GM19468 (cell line): ENCODE measurements around the gene TMEM132E.

Source experiments
- ATAC-seq: cut with Tn5 transposase; IDR thresholded peaks from one replicate; pipeline ENCODE4 v1.9.1; 2021; ENCODE audit warnings: mild to moderate bottlenecking, moderate library complexity, moderate number of reproducible peaks; ENCODE audit not compliant: unreplicated experiment; ENCODE audit errors: extremely low read depth

Gene TMEM132E

DNA sequence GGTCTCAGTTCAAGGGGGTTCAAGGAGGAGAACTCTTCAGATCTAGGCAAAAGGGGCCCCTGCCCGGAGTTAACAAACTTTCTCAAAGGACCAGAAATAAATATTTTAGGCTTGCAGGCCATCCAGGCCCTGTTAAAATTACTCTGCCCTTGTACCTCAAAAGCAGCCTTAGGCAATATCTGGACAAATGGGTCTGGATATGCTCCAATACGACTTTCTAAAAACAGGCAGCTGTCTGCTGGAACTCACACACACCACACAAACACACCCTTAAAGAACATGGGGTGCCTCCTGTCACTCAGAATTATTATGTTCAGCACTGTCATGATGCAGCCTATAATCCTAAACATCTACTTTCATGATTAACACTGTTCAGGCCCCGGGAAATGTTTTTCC, 75.5 kb downstream of the TMEM132E start:
- no peak for ATAC-seq

DNA sequence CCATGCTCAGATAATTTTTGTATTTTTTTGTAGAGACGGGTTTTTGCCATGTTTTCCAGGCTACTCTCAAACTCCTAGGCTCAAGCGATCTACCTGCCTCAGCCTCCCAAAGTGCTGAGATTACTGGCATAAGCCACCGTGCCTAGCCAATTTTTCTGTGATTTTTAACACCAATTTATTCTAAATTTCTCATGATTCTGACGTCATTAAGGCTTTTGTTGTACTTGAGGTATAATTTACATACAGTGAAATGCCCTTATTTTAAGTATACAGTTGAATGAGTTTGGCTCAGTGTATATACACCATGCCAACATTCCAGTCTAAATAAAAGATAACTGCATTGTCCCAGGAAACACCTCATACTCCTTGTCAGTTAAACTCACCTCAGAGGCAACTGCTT, 77.4 kb downstream of the TMEM132E start:
- ATAC-seq, result no peak

DNA sequence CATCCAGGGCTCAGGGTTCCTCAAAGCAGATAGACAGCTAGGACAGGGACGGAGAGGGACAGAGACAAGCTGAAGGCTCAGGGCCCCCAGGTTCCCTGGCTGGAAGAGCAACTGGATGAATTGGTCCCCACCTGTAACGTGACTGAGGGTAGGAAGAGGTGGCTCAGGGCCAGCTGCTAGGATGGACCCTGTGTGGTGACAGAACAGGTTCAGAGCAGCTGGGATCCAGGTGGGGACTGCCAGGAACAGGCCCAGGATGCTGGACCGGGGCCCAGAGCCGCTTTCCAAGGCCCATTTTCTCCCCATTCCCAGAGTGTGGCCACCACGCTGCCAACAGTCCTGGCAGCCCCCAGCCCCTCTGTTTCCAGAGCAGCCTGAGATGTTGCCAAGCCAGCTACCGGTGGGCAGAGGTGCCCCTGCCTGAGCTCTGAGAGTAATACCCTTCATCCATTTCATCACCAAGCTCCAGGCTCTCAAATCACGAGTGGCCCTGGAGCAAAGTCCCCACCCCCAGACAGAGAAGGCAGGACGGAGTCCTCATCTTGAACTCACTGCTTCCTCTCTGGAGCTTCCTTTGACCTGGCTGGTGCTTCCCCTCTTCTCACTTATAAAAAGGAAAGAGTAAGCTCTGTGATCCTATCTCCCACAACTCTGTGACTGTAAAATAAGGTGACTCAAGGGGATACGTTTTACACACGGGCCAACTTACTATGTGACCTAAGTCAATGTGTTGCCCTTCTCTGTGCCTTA, 79.6 kb downstream of the TMEM132E start:
- no peak for ATAC-seq

DNA sequence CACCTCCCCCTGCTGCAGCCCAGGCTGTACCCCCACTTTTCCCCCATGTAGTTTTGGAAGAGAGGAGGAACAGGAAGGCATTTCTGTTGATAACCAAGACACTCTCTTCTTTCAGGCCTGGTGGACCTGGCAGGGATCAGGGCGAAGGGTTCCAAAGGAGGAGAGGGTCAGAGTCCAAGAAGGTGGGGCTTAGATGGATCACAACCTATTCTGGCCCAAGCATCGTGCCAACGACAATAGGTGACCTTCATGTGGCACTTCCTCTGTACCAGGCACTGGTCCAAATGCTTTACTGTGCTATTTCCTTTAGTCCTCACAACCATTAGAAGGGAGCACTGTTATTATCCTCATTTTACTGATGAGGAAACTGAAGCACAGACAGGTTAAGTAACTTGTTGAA, 84.3 kb downstream of the TMEM132E start:
- no peak for ATAC-seq

DNA sequence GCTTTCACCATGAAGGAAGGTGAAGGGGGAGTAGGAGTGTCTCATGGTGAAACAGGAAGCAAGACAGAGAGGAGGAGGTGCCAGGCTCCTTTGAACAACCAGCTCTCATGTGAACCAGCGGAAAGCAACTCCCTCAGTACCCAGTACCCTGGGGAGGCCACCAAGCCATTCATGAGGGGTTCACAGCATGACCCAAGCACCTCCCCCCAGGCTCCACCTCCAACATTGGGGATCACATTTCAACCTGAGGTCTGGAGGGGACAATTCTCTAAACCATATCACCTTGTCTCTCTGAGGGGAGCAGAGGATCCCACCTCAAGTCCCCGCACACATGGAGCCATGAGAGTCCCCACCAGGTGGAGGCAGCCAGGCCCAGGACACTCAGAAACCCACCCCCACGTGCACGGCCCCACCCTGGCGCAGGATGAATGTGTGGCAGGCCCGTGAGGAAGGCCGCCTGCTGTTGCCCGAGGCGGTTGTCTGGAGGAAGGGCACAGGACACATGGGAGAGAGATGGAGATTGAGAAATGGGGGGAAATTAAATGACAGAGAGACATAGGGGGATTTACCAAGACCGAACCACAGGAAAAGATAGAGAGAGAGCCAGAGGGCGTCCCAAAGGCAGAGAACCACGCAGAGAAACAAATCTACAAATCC, 85.9 kb downstream of the TMEM132E start:
- ATAC-seq, result no peak

DNA sequence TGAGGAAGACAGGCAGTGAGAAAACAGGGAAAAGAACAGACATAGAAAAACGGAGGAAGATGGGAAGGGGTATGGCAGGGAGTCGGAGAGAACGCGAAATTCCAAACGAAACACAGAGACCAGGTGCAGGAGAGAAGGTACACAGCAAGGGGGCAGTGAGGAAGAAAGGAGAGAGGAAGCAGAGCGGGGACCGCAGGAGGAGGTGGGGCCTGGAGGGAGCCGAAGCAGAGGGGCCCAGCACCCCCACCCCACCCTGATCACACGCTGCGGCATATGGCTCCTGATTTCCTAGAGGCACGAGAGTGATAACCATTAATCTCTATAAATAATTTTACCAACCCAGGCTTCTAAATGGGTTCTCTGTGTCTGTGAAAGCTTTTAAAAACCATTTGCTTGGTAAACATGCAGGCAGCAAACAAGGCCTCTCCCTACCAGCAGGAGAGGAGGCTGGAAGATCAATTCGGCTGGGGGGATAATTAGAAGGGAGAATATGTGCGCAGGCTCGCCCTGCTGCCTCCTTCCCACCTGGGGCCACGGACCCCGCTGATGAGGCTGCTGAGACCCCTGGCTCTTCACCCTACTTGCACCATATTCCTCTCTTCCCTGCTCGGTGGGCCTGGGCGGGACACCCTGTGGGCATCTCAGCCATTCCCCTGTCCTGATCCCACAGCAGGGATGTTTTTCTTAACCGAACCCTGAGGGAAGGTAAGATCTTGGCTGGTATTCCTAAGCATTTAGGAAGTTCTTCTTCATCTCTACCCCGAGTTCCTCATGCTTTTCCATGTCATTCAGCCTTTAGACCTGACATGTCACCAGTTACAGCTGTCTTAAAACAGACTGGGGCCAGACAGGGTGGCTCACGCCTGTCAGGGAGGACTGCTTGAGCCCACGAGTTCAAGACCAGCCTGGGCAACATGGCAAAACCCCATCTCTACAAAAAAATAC, 86.7 kb downstream of the TMEM132E start:
- ATAC-seq, result no peak

DNA sequence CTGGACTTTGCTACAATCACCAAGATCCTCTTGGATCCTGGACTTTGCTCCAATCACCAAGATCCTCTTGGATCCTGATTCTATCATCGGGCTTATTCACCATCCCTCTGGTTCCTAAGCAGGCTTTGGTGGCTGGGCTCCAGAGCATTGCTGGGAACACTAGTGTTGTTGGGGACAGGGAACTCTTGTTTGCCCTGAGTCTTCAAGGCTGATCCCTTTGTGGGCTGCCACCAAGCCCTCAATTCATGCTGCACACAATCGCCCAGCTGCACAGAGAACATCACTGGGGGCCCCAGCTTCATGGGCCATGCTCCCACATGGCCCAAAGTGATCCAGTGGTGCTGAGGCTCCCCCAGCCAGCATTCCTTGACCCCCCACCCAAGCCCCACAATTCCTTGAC, 88.3 kb downstream of the TMEM132E start:
- ATAC-seq, result no peak

DNA sequence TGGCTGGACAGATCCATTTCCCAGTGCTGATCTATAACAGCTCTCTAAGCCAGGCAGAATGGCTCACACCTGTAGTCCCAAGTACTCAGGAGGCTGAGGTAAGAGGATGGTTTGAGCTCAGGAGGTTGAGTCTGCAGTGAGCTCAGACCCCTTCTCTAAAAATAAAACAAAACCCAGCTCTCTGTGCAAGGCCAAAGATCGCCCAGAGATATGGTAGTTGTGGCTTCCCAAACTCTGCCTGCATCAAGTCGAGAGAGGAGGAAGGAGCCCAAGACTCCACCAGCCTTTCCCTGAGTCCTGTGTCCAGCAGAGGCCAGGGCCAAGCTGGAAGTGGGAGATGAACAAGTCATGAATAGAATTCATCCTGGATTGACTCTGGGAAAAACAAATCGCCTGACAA, 88.8 kb downstream of the TMEM132E start:
- ATAC-seq, result no peak

DNA sequence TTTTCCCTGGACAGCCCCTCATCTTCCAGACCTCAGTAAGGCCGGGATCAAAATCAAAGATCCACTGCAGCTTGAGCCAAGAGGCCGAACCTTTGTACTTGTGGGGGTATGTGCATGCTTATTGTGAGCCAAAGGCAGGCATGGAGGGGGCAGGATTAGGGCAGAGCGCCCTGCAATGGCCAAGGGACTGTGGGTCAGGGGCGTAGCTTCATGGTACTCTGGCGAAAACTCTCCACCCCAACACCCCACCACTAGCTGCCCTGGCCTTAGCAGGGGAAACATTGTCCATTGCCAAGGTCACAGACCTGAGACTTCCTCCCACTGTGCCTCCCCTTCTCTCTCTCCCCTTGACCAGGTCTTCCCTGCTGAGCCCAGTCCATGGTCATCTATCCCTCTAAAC, 90.1 kb downstream of the TMEM132E start:
- no peak for ATAC-seq

DNA sequence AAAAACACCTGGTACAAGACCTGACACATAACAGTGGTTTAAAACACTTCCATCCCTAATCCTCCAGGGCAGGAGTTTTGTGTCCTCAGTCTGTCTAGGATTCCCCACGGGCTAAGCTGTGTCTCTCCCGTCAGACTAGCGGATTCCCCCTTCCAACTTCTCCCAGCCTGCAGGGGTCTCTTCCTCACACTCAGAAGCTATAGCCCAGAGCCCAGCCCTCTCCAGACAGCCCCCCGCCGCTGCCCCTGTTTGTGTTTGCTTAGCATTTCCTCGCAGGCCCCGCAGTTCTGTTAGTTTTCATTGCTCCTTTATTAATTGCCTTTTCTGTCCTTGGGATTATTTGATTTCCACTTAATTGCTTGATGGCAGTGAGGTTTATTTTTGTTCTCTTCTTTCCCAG, 91.2 kb downstream of the TMEM132E start:
- ATAC-seq, result no peak

DNA sequence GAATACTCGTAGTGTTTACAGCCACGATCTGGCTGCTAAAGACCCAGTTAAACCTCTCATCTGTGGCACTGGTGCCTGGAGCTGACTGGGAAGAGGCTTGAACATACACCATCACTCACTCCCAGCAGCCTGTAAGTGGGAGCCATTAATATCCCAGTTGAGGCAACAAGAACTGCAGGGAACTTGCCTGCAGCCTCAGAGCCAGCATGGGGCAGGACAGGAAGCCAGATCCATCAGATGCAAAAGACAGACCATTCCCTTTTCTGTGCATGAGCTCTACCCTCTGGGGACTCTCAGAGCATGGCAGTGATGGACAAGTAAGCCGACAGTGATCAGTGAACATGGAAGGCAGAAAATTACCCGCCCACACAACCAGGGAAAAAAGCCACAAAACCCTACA, 91.8 kb downstream of the TMEM132E start:
- no peak for ATAC-seq

DNA sequence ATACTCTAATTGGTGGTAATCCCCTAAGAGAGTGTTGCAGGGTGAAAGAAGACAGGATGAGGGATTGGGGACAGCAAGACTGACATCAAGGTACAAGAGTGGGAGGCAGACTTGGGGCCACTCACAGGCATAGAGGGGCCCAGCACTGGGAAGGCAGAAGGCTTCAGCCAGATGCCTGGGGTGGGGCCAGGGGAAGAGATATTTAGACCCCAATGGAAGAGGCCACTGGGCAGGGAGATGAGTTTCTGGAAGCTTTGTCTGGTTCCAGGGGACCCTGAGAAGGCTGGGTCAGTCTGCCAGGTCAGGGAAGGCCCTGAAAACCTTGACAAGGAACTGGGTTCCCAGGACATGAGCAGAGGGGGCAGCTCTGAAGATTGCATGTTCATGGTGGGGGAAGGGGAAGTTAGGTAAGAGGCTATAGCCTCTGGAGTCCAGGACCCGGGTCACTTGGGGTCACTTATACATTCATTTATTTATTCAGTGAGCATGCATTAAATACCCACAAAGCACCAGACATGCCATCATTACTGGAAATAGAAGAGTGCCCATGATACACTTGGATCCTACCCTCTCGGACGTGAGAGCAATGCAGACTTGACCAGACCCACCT, 92.9 kb downstream of the TMEM132E start:
- no peak for ATAC-seq

DNA sequence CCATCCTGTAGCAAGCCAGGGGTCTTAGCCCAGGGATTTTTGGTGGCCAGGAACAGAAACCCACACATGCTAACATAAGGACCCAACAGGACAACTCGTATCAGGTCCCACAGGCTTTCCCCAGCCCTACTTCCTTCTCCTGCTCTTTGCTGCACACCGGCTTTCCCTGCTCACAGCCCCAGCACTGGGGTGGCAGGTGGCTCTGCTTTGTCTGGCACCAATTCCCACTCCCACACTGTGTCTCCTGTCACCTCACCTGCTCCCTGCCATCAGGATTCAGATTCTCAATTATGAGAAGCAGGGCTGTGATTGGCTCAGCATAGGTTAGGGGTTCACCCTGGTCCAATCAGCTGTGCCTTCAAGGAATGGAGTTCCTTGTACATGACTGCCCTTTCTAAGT, 94.1 kb downstream of the TMEM132E start:
- no peak for ATAC-seq

DNA sequence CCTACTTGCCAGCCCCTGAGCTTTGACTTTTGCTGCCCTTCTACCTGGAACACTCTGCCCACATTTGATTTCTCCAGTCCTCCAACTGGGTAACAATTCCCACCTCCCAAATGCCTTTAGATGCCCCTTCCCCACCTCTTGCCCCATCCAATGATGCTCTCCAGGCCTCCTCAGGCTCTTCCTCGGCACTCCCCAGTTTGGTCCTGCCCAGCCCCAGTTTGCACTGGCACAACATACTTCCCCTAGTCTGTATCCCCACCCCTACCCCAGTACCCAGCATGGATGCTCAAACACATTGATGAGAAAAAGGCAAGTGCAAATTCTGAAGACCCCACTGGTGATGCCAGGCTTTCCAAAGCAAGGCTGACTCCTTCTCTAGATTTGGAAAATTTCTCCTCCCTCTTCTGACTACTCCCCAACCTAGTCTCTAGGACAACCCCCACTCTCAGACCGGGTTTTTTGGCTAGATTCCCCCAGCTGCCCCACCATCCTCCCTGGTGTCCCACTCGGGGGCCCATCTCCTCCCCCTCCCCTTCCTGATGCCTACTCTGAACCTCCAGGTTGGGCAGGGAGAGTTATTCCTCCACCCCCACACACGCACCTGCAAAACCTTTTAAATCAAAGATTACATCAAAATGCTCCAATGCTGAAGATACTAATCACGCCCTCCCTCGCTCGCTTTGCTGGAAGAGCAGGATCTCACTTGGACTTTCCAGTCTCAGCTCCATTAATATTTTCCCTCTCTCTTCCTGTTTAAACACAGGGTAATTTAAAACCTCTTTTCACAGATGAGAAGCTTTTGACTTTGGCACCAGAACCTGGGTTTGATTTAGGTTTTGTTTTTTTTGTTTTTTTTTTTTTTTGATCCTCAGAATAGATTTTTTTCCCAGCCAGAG, 94.9 kb downstream of the TMEM132E start:
- no peak for ATAC-seq

DNA sequence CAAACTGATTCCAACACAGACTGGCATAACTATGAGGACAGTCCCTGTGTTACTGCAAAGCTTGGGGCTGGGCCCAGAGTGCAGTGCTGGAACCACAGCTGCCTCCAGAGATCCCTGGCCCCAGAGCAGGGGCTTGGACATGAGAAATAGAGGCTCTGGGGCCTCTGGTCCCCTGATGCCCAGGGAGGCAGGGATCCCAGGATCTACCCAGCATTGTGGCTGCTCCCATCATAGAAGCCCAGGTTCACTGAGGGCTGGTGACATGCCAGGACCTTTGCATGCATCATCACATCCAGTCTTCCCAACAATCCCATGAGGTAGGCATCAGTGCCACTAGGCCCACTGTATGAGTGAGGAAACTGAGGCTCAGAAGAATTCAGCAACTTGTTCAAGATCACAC, 95.8 kb downstream of the TMEM132E start:
- no peak for ATAC-seq

DNA sequence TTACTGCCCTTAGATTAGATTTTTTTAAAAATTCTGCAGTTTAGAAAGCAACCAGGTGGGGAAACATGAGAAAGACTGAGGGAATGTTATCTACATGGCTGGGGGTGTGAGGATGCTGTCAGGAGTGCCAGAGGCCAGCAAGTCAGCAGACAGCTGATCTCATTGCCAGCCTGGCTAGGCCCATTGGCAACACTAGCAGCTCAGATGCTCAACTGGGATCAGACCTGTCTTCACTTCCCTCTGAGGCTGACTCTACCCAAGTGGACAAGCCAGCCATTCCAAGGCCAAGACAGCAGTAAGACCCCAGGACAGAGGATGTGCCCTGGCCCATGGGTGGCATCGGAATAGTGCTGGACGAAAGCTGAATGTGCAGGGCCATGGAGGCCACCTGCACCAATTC, 96.2 kb downstream of the TMEM132E start:
- ATAC-seq, result no peak

DNA sequence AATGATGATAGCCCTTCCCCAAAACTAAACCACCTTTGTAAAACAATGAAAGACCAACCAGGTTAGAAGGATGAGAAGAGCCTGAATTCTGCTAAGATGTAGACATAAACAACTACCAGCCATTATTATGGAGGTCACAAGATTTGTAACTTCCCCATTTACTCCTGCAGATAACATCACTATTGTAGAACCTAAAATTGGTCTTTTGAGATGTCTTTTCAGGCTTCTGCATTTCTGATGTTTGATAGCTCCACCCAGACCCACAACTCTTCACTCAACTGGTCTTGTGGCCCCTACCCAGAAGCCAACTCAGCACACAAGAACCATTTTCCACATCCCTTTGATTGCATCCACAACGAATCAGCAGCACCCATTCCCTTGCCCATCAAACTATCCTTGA, 100.8 kb downstream of the TMEM132E start:
- ATAC-seq, result no peak

DNA sequence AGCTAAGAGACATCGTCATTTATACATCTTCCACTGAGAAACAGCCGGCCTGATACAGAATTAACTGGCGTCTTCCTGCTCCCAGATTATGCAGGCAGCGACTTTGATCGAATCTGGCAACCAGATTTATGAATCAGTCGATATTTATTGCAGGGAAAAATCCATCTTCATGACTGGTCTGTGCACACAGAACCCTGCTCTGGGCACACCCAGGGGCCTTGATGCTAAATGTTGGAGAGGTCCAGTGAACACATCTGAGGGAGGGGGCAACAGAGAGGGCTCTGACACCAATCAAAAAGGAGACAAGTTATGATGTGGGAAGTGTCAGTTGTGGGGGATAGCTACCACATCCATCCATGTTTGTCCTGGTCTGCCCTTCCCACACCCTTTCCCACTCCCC, 102.9 kb downstream of the TMEM132E start:
- ATAC-seq, result no peak

DNA sequence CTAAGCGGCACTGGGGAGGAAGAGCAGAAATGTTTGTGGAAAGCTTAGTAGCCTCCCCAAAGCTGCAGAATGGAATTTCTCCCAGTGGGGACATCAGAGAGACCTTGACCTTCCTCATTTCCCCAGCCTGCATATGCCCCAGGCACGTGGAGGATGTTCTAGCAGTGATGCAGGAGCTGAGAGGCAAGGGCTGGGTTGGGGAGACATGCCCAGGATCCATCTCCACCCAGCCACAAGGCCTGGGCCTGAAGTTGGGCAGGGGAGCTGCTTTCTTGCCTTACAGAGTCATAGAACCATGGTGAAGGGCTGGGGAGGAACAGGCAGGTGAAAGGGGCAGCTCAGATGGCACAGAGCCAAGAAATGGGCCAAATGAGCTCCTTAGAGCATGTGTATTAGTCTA, 104.0 kb downstream of the TMEM132E start:
- ATAC-seq, result no peak
